HEK293 (cell line): ENCODE results near the gene RASAL2.
A peak's percentile ranks its signal among the peaks of the same experiment; 100 is the strongest.

Source experiments
- CTCF ChIA-PET: fragments of 350-600 bp; formaldehyde crosslinking; extraction: SDS; loops from one replicate; lab custom pipeline; 2021; ENCODE audit warnings: antibody characterized with exemption; lab: Yijun Ruan, JAX
- POLR2A ChIA-PET: fragments of 300-600 bp; formaldehyde crosslinking; extraction: SDS; loops from one replicate; lab custom pipeline; 2020; ENCODE audit warnings: antibody characterized with exemption, inconsistent platforms; lab: Yijun Ruan, JAX
- H3K27ac ChIP-seq: fragments of 200-500 bp; sonication (Bioruptor generic); 2 replicates; pipeline ENCODE4 v1.5.1; 2014; ENCODE audit warnings: low read depth, low read length, control low read depth, inconsistent platforms; ENCODE audit errors: extremely low read depth
- H3K36me3 ChIP-seq, 2 experiments: fragments of 200-500 bp in 1 of 2; sonication (Bioruptor generic) in 1 of 2; 1 replicate in 1 of 2; 2 replicates in 1 of 2; pipeline ENCODE4 v1.5.1; 2014 to 2017; ENCODE audit warnings: inconsistent platforms in 2 of 2, low read length in 2 of 2; ENCODE audit not compliant: control insufficient read depth in 2 of 2, insufficient read depth in 1 of 2
- H3K4me1 ChIP-seq: fragments of 200-500 bp; sonication (Bioruptor generic); 2 replicates; pipeline ENCODE4 v1.5.1; 2014; ENCODE audit warnings: mild to moderate bottlenecking, low read length, inconsistent platforms; ENCODE audit not compliant: control insufficient read depth, insufficient read depth
- H3K4me3 ChIP-seq: 2 replicates; pipeline ENCODE4 v1.5.1; 2011; ENCODE audit warnings: low read depth, mild to moderate bottlenecking, control low read depth, low read length, moderate library complexity
- H3K9me3 ChIP-seq: fragments of 200-500 bp; sonication (Bioruptor generic); 2 replicates; pipeline ENCODE4 v1.5.1; 2014; ENCODE audit warnings: low read depth, low read length, inconsistent platforms; ENCODE audit not compliant: control insufficient read depth, insufficient read depth
- GLIS1 ChIP-seq: fragments of 450-650 bp; formaldehyde crosslinking; IDR thresholded peaks from 2 replicates; pipeline ENCODE4 v1.5.1; 2016; ENCODE audit warnings: missing biosample characterization, missing genetic modification characterization
- KLF1 ChIP-seq: fragments of 450-650 bp; formaldehyde crosslinking; IDR thresholded peaks from 2 replicates; pipeline ENCODE4 v1.5.1; 2016; ENCODE audit warnings: missing biosample characterization, missing genetic modification characterization
- KLF16 ChIP-seq: fragments of 450-650 bp; formaldehyde crosslinking; IDR thresholded peaks from 2 replicates; pipeline ENCODE4 v1.5.1; 2017; ENCODE audit warnings: missing biosample characterization, missing genetic modification characterization
- KLF7 ChIP-seq: fragments of 450-650 bp; formaldehyde crosslinking; IDR thresholded peaks from 2 replicates; pipeline ENCODE4 v1.5.1; 2016; ENCODE audit warnings: missing biosample characterization, missing genetic modification characterization, borderline replicate concordance
- MYNN ChIP-seq: fragments of 450-650 bp; formaldehyde crosslinking; IDR thresholded peaks from 2 replicates; pipeline ENCODE4 v1.5.1; 2016; ENCODE audit warnings: missing biosample characterization, missing genetic modification characterization, borderline replicate concordance
- PRDM1 ChIP-seq: fragments of 450-650 bp; formaldehyde crosslinking; IDR thresholded peaks from 2 replicates; pipeline ENCODE4; 2016; ENCODE audit warnings: missing biosample characterization, missing genetic modification characterization
- RBAK ChIP-seq: fragments of 450-650 bp; formaldehyde crosslinking; IDR thresholded peaks from 2 replicates; pipeline ENCODE4 v1.5.1; 2016; ENCODE audit warnings: missing biosample characterization, missing genetic modification characterization
- SP2 ChIP-seq: fragments of 450-650 bp; formaldehyde crosslinking; IDR thresholded peaks from 2 replicates; pipeline ENCODE4 v1.5.1; 2016; ENCODE audit warnings: missing biosample characterization, missing genetic modification characterization
- YY2 ChIP-seq: fragments of 450-650 bp; formaldehyde crosslinking; IDR thresholded peaks from 2 replicates; pipeline ENCODE4 v1.5.1; 2016; ENCODE audit warnings: missing biosample characterization, missing genetic modification characterization
- ZBTB48 ChIP-seq: fragments of 450-650 bp; formaldehyde crosslinking; IDR thresholded peaks from 2 replicates; pipeline ENCODE4 v1.5.1; 2016; ENCODE audit warnings: missing biosample characterization, missing genetic modification characterization
- ZFHX2 ChIP-seq: fragments of 450-650 bp; formaldehyde crosslinking; conservative IDR thresholded peaks from 2 replicates; pipeline ENCODE4 v1.5.1; 2016; ENCODE audit warnings: missing biosample characterization, missing genetic modification characterization
- ZFP69B ChIP-seq: fragments of 450-650 bp; formaldehyde crosslinking; IDR thresholded peaks from 2 replicates; pipeline ENCODE4 v1.5.1; 2016; ENCODE audit warnings: missing biosample characterization, missing genetic modification characterization
- ZNF184 ChIP-seq: fragments of 450-650 bp; IDR thresholded peaks from 2 replicates; pipeline ENCODE4 v1.5.1; 2018; ENCODE audit warnings: missing biosample characterization, mild to moderate bottlenecking, missing genetic modification characterization
- ZNF23 ChIP-seq: fragments of 450-650 bp; formaldehyde crosslinking; IDR thresholded peaks from 2 replicates; pipeline ENCODE4 v1.5.1; 2016; ENCODE audit warnings: missing biosample characterization, missing genetic modification characterization, borderline replicate concordance
- ZNF292 ChIP-seq: fragments of 450-650 bp; formaldehyde crosslinking; IDR thresholded peaks from 2 replicates; pipeline ENCODE4 v1.5.1; 2016; ENCODE audit warnings: low read depth, missing biosample characterization, missing genetic modification characterization, borderline replicate concordance
- ZNF366 ChIP-seq: fragments of 450-650 bp; formaldehyde crosslinking; conservative IDR thresholded peaks from 2 replicates; pipeline ENCODE4 v1.5.1; 2016; ENCODE audit warnings: missing biosample characterization, missing genetic modification characterization
- ZNF521 ChIP-seq: fragments of 450-650 bp; formaldehyde crosslinking; IDR thresholded peaks from 2 replicates; pipeline ENCODE4 v1.5.1; 2017; ENCODE audit warnings: missing biosample characterization, mild to moderate bottlenecking, missing genetic modification characterization
- ZNF530 ChIP-seq: fragments of 450-650 bp; formaldehyde crosslinking; IDR thresholded peaks from 2 replicates; pipeline ENCODE4 v1.5.1; 2016; ENCODE audit warnings: low read depth, missing biosample characterization, missing genetic modification characterization
- ZNF548 ChIP-seq: fragments of 450-650 bp; formaldehyde crosslinking; IDR thresholded peaks from 2 replicates; pipeline ENCODE4 v1.5.1; 2016; ENCODE audit warnings: missing biosample characterization, missing genetic modification characterization
- ZNF626 ChIP-seq: fragments of 450-650 bp; sonication (Bioruptor Pico); formaldehyde crosslinking; IDR thresholded peaks from 2 replicates; pipeline ENCODE4 v1.5.1; 2018; ENCODE audit warnings: missing biosample characterization, missing genetic modification characterization, inconsistent platforms
- ZNF785 ChIP-seq: fragments of 450-650 bp; formaldehyde crosslinking; IDR thresholded peaks from 2 replicates; pipeline ENCODE4 v1.5.1; 2016; ENCODE audit warnings: missing biosample characterization, missing genetic modification characterization
- ZNF791 ChIP-seq: fragments of 450-650 bp; formaldehyde crosslinking; IDR thresholded peaks from 2 replicates; pipeline ENCODE4 v1.5.1; 2016; ENCODE audit warnings: missing biosample characterization, missing genetic modification characterization
- TF ChIP-seq, protein P1 (sequence below): fragments of 450-650 bp; formaldehyde crosslinking; IDR thresholded peaks from 2 replicates; pipeline ENCODE4 v1.5.1; 2016; ENCODE audit warnings: missing biosample characterization, missing genetic modification characterization
- TF ChIP-seq, protein P2 (sequence below): fragments of 450-650 bp; formaldehyde crosslinking; IDR thresholded peaks from 2 replicates; pipeline ENCODE4 v1.5.1; 2016; ENCODE audit warnings: missing biosample characterization, missing genetic modification characterization, low read depth
- TF ChIP-seq, protein P3 (sequence below): fragments of 450-650 bp; formaldehyde crosslinking; IDR thresholded peaks from 2 replicates; pipeline ENCODE4 v1.5.1; 2016; ENCODE audit warnings: missing biosample characterization, missing genetic modification characterization

RASAL2 gene

DNA sequence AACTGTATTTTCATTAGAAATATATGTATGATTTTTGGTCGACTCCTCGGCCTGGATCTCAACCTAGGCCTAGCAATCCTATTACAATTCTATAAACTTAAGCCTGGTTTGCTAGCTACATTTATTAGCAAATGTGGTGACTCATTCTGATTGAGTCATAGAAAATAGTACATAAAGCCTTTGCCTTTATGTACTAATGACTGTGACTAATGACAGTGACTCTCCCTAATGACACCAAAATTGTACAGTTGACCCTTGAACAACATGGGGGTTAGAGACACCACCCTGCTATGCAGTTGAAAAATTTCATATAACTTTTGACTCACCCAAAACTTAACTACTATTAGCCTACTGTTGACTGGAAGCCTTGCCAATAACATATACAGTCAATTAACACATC, 324.0 kb downstream of the RASAL2 start (continued):
- TF ChIP-seq ZNF366, result peak; percentile 37; the same call in 1 of the 2 replicates
- TF ChIP-seq, protein P1, sequence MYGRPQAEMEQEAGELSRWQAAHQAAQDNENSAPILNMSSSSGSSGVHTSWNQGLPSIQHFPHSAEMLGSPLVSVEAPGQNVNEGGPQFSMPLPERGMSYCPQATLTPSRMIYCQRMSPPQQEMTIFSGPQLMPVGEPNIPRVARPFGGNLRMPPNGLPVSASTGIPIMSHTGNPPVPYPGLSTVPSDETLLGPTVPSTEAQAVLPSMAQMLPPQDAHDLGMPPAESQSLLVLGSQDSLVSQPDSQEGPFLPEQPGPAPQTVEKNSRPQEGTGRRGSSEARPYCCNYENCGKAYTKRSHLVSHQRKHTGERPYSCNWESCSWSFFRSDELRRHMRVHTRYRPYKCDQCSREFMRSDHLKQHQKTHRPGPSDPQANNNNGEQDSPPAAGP (tag by site-specific recombination), result peak; percentile 51; the same call in 1 of the 2 replicates
- peak; percentile 68; the same call in 1 of the 2 replicates for TF ChIP-seq ZNF184 (tag by site-specific recombination)
- no peak for TF ChIP-seq SP2 (tag by site-specific recombination)
- TF ChIP-seq KLF16 (tag by site-specific recombination), result no peak

DNA sequence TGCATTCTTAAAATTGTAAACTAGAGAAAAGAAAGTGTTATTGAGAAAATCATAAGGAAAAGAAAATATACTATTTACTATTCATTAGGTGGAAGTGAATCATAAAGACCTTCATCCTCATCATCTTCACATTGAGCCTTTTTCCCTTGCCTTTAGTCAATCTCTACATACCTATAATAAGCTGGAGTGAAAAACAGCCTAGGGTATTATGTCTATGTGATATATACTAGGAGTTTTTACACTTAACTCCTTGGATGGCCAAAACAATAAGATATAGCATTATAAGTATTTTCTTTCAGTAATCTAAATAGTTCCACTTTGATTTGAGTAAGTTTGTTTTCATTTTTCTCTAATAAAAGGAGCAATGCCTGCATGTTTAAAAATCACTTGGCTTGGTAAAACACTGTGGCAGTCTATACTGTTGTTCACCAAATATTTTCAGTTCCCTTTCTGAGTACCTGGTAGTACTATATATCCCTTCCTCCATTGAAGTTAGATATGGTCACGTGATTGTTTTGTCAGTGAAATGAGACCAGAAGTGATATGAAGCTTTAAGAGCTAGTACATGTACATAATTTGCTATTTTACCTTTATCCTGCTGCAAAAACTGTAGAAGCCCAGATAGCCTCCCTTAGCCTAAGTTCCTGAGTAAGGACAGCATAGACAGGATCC, 324.5 kb downstream of the RASAL2 start:
- TF ChIP-seq KLF7 (tag by site-specific recombination) (no peak), YY2 (no peak), KLF1 (tag by site-specific recombination) (no peak), ZNF791 (tag by site-specific recombination) (no peak), ZNF626 (no peak), ZBTB48 (no peak), PRDM1 (no peak), ZNF785 (no peak), ZFP69B (tag by site-specific recombination) (no peak), ZNF548 (no peak), ZFHX2 (tag by site-specific recombination) (no peak), MYNN (tag by site-specific recombination) (no peak), ZNF521 (tag by site-specific recombination) (no peak), ZNF23 (no peak), GLIS1 (tag by site-specific recombination) (no peak), ZNF530 (no peak), RBAK (tag by site-specific recombination) (no peak), ZNF292 (tag by site-specific recombination) (no peak)
- TF ChIP-seq, protein P2, sequence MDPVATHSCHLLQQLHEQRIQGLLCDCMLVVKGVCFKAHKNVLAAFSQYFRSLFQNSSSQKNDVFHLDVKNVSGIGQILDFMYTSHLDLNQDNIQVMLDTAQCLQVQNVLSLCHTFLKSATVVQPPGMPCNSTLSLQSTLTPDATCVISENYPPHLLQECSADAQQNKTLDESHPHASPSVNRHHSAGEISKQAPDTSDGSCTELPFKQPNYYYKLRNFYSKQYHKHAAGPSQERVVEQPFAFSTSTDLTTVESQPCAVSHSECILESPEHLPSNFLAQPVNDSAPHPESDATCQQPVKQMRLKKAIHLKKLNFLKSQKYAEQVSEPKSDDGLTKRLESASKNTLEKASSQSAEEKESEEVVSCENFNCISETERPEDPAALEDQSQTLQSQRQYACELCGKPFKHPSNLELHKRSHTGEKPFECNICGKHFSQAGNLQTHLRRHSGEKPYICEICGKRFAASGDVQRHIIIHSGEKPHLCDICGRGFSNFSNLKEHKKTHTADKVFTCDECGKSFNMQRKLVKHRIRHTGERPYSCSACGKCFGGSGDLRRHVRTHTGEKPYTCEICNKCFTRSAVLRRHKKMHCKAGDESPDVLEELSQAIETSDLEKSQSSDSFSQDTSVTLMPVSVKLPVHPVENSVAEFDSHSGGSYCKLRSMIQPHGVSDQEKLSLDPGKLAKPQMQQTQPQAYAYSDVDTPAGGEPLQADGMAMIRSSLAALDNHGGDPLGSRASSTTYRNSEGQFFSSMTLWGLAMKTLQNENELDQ (tag by site-specific recombination), result no peak
- TF ChIP-seq, protein P3, sequence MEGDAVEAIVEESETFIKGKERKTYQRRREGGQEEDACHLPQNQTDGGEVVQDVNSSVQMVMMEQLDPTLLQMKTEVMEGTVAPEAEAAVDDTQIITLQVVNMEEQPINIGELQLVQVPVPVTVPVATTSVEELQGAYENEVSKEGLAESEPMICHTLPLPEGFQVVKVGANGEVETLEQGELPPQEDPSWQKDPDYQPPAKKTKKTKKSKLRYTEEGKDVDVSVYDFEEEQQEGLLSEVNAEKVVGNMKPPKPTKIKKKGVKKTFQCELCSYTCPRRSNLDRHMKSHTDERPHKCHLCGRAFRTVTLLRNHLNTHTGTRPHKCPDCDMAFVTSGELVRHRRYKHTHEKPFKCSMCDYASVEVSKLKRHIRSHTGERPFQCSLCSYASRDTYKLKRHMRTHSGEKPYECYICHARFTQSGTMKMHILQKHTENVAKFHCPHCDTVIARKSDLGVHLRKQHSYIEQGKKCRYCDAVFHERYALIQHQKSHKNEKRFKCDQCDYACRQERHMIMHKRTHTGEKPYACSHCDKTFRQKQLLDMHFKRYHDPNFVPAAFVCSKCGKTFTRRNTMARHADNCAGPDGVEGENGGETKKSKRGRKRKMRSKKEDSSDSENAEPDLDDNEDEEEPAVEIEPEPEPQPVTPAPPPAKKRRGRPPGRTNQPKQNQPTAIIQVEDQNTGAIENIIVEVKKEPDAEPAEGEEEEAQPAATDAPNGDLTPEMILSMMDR, result no peak
- no peak overlapping the region for H3K4me3 ChIP-seq
- H3K4me1 ChIP-seq, result no peaks in the 10 kb centered on the region
- ChIA-PET POLR2A (no interaction called here), CTCF (no interaction called here)
- no peaks in the 10 kb centered on the region for H3K9me3 ChIP-seq
- H3K36me3 ChIP-seq, result no peaks in the 10 kb centered on the region
- no peak overlapping the region for H3K27ac ChIP-seq
